GM21825 (cell line): ENCODE measurements around the gene CAMTA1.

Experiments
- ATAC-seq: cut with Tn5 transposase; IDR thresholded peaks from one replicate; pipeline ENCODE4 v1.9.1; 2021; ENCODE audit warnings: mild to moderate bottlenecking, moderate library complexity; ENCODE audit not compliant: unreplicated experiment

Gene CAMTA1

DNA sequence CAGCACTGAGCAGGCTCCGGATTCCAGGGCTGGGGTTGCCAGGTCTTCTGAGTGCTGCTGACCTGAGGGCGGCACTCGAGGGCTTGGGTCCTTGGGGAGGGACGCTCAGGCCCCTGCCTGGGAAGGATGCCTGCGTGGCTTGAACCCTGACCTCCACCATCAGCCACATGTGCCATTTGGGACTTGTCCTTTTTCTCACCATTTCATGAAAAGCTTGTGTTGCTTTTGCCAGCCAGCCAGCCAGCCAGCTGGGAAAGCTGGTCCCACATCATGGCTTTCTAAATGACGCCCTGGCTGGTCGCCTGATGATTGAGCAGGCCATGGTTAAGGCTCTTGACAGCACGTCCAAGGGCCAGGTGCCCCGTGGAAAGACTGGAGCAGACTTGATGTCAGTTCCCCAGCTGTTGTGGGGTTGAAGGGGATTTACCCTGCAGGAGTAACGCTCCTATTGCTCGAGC lies 168.7 kb downstream of the CAMTA1 start:
- ATAC-seq, result no peak

DNA sequence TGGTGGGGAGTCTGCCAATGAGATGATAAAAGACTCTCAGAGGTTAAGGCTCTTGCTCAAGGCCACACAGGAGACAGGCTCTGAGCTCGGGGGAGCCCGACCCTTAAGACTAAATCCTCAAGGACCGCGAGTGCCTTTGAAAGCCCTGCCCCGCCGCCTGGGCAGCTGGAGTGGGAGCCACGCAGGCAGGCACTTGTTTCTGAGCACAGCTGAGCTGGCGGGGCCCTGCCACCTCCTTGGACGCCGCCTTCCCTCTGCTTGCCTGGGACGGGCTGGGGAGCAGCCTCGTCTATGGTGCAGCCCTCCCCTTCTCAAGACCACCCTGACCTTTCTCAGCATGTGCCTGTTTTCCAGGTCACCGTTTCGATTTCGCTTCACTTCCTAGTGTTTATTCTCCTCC lies 169.3 kb downstream of the CAMTA1 start:
- no peak for ATAC-seq

DNA sequence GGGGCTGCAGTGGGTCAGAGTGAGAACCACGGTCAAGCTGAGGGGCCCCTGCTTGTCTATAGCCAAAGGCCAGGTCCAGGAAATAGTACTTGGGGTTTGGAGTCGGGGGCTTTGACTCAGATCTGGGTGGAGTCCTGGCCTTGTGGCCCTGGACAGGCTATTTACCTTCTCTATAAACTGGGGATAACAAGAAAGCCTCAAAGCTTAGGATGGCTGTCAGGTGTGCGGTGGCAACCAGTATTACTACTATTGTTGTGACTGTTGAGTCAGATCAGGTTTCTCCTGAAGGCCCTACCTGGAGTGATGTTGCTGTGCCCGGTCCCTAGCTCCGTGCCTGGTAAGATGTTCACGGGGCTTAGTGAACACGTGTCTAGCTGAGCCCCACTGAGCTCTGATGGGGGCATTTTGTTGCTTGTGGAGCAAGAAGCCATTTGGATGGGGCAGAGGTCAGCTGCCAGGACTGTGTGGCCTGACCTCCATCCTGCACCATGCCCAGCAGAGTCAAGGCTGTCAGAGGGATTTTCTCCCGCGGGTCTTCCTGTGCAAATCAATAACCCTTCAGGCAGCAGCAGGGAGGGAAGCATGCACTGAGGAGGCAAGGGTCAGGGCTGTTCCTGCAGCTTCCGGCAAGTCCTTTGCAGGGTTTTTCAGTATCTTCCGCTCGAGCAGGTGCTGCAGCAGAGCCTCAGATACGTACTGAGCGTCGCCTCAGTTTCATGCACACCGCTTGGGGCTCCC lies 170.3 kb downstream of the CAMTA1 start:
- no peak for ATAC-seq

DNA sequence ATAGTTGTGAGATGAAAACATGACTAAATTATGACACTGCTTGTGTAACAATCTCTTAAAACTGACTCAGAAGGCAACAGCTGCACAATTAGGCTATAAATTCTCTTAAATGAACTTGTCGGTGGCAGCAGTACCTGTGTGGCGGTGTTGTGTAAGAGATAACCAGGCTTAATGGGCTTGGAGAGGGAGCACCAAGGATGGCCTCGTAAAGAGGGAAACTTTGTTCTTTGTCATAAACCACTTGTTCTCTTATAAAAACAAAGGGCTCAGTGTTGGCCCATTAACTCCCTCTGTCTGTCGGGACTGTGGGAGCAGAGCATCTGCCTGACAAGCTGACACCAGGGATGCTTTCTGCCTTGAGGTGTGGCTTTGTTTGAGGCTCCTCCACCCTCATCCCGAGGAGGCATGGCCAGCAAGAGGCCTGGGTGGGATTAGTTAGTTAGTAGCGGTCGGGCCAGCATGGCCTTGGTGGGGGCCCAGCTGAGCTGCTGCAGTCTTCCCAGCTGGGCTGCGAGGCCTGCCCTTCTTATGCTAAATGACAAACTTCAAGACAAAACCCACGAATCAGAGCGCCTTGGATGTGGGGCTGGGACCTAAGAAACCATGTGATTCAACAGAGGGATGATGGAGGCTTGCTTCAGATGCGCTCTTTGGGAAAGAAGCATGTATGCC lies 171.4 kb downstream of the CAMTA1 start:
- ATAC-seq, result no peak

DNA sequence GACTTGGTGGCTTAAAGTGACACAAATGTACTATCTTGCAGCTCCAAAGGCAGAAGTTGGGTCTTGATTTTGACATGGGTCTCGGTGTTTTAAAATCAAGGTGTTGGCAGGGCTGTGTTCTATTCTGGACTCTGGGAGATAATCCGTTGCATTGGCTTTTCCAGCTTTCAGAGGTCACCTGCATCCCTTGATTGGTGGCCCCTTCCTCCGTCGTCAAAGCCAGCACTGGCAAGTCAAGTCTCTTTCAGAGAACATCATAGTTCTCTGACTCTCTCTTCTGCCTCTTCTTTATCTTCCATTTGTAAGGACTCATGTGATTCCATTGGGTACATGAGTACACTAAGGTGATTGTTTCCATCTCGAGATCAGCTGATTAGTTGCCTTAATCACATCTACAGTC lies 172.1 kb downstream of the CAMTA1 start:
- no peak for ATAC-seq

DNA sequence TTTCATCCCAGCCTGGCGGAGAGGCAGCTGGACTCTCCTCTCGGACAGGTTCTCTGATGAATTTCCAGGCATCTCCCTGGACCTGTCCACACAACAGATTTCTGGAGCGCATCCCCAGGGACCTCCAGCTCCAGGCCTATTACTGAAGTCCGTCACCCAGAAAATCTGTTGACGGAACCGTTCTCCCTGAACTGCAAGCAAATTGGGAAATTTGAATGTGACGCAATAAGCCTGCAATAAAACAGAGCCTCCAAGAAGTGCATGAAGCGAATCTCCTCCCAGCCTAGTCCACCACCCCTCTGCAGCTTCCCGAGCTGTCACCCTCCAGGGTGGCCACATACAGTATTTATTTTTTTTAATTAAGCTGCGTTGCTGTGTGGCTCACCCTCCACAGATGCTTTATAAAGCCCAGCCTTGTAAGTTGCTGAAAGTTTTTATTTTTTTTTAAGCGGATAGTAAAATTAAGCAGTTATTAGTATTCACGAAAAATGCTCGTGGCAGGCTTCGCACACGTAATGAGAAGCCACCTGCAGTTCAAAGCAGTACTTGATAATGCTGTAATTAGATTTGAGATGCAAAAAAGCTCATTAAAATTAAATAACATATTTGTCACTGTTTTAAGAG lies 173.3 kb downstream of the CAMTA1 start:
- ATAC-seq, result no peak

DNA sequence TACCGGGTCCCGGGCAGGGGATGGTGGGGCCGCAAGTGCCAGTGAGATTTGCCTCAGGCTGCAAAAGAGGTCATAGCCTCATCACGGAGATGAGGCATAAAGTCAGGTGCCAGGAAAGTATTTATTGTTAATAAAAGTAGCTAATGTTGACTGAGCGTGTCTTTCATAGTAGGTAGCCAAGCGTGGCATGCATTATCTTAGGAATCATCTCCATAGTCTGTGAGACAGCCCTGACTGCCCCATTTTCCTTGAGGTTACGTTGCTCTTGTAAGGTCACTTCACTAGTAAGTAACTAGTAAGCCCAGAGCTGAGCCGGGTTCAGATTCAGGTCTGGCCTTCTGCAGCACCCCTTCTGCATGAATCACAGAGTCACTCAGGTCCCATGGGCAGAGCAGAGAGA lies 174.2 kb downstream of the CAMTA1 start:
- no peak for ATAC-seq

DNA sequence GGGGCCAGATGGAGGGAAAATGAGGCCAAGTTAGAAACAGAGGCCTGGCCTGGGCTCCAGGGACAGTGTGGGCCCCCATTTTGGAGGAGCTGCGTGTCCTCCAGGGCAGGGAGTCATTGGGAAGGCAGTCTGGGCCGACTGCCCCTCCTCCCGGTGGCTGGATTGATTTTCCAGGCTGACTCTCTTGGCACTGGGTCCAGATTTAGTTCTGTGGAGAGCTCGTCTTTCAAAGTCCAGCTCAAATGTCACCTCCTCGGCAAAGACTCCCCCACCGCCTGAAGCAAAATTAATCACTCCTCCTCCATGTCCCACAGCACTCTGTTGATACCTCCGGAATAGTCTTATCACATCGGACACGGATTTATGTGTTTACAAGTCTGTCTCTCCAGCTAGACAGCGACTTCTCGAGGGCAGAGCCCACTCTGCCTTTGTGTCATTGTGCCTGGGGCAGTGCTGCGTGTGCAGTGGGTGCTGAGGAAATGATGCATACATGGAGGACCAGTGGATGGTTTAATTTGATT lies 175.1 kb downstream of the CAMTA1 start:
- no peak for ATAC-seq

DNA sequence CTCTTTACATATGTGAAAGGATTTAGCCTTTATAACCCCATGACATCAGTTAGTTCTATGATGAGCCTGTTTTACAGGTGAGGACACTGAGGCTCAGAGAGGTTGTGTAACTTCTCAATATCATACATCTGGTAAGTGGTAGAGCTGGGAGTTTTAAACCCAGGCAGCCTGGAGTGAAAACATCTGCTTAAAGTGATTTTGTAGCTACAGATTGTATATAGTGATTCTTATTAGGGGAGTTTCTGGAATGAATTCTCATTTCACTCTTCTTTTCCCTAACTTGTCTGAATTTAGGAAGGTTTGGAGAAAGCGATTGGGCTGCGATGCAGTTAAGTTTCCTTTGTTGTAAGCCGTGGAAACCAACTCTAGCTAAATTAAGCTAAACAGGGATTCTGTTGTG lies 175.6 kb downstream of the CAMTA1 start:
- ATAC-seq, result no peak

DNA sequence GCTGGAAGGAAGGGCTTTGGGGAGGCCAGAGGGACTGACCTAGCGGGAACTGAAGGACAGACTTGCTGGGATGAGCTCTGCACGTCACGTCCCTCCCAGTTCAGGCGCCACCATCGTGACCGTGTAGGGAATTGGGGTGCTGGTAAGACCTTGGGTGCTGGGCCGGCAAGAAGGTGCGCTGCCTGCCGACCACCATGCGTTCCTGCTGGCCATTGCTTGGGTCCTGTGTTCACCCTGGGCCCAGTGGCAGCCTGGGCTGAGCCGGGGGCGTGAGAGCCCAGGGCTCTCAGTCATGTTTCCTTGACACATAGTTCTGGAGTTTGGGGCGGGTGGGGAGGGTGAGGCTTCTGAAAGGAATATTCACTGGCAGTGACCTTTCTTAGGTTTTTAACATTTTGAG lies 176.0 kb downstream of the CAMTA1 start:
- no peak for ATAC-seq

DNA sequence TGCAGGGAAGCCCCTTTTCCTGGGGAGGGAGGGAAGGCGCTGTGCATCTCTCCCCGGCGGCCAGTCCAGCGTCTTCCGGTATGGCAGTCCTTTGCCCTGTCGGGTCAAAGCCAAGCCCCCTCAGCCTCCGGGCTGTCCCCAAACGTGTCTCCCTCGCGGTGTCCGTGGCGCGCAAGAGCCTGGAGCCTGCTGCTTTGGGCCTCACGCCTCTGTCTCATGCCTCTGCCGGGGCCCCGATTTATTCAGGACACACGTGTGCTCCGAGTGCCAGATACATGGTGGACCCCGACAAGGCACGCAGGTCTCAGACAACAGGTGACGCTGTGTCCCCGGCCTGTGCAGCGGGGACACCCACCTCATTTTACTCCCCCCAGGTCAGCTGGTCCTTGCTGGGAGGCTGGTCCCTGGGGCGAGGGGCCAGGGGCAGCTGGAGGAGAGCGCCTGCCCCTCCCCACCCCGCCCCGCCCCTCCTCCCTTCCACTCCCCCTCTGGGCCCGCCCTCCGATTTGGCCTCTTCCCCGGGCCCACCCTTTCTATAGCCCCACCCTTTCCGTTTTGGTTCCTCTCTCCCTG lies 176.7 kb downstream of the CAMTA1 start:
- ATAC-seq, result no peak

DNA sequence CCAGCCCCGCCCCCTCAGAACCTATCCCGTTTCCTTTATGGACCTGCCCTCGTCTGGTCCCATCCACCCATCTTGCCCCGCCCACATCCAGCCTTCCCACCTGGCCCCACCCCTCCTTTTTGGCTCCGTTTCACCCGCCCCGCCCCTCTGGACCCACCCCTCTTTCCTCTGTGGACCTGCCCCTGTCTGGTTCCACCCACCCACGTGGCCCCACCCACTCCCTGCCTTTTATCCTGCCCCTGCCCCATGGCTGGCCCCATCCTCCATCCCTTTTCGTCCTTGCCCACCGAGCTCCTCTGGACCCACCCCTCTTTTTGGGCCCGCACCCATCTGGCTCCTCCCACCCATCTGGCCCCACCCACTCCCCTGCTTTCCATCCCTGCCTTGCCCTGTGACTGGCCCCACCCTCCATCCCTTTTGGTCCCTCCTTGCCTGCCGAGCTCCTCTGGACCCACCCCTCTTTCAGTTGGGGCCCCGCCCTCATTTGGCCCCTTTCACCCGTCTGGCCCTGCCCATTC lies 177.3 kb downstream of the CAMTA1 start:
- ATAC-seq, result no peak

DNA sequence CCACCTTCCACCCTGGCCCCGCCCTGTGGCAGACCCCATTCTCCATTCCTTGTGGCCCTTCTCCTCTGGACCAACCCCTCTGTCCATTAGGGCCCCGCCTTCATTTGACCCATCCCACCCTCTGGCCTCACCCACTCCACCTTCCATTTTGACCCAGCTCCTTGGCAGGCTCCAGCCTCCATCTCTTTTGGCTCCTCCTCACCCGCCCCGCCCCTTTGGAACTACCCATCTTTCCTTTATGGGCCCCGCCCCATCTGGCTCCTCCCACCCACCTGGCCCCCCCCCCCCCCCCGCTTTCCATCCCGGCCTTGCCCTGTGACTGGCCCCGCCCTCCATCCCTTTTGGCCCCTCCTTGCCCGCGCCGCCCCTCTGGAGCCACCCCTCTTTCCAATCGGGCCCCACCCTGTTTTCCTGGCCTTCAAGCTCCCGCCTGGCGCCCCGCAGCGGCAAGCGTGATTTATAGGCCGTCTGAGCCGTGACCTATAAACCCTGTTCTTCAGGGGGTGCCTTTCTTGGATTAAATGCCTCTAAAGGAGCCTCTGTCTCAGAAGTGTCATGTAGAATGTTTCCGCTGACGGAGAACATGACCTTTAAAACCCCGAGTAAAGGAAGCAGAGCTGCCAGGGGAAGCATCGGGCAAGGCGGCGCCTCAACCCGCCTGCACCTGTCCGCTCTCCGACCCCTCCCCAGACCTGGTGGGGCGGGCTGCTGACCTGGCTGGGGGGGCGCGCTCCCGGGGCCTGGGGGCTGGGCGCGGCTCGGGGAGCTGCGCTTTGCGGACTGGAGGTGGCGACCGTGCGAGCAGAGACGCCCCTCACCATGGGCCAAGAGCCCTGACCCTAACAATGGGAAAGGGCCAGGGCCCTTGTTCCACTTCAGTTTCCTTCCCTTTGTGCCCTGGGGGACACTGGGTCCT lies 178.0 kb downstream of the CAMTA1 start:
- no peak for ATAC-seq

DNA sequence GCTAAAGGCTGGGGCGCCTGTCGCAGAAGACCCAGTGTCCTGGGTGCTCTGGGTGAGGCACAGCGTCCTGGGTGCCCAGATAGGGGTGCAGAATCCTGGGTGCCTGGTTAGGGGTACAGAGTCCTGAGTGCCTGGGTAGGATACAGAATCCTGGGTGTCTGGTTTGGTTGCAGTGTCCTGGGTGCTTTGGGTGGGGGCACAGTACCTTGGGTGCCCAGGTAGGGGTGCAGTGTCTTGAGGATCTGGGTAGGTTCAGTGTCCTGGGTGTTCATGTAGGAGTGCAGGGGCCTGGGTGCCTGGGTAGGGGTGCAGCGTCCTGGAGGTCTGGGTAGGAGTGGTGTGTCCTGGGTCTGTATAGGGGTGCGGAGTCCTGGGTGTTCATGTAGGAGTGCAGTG lies 178.7 kb downstream of the CAMTA1 start:
- ATAC-seq, result no peak

DNA sequence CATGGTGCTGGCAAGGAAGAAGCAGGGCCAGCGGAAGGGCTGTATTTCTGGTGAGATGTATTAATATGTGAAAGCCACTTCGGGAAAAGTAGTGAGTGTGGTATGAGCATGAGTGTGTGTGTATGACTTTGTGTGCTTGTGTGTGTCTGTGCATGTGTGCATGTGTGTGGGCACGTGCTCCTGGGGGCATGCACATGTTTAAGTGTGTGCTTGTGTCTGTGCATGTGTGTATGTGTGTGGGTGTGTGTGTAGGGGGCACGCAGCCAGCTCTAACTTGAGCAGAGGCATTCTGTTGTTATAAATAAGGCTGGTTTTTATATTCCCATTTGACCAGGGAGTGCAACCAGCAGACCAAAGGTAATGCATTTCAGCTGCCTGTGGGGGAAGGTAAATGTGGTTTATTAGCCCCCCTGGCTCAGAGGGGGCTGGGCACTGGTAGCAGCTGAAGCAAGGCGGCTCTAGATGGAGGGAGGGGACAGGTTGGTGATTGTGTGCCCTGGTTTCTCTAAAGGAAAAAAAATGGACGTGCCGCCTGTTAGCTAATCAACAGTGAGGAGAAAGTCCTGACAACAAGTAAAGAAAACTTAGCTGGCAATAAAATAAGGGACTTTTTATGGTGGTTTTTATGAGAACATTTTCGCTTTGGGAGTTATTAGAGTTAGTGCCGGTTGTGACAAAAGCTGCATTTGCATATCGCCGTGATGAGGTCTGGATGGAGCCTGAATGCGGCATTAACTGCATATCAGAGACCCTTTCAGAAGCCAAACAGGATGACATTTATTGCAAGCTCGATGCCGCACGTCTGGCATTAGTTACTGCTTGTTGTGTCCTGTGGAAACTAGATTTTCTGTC lies 180.1 kb downstream of the CAMTA1 start:
- no peak for ATAC-seq

DNA sequence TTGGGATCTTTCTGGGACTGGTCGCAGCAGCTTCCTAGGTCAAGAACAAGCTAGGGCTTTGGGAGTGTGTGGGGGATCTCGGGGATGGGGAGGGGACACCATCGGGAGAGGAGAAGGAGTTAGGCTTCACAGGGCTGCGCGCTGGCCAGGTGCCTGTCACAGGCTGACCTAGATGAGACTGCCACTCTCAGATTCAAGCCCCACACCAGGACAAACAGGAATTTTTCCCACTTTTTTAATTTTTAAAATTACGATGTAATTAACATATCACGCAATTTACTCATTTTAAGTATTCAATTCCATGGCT lies 180.6 kb downstream of the CAMTA1 start:
- ATAC-seq, result no peak

DNA sequence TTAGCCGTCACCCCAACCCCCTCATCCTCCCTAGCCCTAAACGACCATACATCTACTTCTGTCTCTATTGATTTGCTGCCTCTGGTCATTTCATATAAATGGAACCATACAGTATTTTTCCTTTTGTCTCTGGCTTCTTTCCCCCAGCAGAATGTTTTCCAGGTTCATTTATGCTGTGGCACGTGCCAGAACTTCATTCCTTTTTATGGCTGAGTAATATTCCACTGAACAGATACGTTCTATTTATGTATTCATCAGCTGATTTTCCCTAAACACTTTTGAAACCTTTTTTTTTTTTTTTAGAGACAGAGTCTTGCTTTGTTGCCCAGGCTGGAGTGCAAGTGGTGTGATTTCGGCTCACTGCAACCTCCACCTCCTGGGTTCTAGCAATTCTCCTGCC lies 181.1 kb downstream of the CAMTA1 start:
- ATAC-seq, result no peak

DNA sequence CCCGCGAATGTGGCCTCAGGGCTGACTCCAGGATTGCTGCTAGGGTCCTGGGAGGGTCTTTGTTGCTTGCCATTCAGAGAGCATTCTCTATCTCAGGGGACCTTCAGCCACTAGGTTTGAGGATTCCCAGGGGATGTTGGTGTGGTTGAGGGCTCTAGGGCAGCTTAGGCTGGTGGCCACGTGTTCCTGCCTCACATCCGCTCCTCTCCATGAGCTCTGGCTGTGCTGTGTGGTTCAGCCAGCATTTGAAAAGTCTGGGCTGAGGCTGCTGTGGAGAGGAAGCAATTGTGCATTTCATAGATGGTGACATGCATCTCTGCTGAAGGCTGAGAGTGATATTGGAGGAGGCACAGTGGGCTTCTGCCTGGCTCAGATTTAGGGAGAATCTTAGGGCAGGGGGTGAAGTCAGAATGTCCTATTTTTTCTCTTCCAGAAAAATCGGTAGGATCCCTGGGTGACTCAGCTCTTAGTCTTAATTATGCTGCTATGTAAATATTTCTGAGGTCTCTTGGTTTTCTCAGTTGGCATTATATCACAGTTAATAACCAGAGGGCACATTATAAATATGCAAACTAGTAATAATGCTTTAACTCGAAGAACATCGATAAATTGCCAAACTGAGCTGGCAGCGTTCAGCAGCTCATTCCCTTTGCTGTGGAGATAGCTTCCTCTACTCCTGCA lies 182.3 kb downstream of the CAMTA1 start:
- no peak for ATAC-seq

DNA sequence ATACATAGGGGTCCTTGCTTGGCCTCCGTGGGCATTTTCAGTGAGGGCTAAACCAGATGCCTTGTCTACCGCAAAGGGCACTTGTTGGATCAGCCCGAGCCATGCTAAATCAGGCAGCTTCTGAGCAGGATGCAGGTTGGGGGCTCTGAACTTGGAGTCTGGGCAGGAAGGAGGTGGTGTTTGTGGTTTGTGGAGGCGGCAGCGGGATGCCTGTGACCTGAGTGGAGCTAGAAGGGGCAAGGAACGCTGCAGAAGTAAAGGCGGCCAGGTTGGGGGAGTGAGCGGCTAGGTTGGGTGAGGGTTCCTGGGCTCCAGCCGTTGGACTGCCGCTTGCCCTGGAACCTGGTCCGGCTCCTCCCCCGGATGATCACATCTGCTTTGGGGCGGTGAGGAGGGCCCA lies 183.9 kb downstream of the CAMTA1 start:
- no peak for ATAC-seq
